ENCODE results near the gene IL1RAPL2.

IL1RAPL2 gene

DNA sequence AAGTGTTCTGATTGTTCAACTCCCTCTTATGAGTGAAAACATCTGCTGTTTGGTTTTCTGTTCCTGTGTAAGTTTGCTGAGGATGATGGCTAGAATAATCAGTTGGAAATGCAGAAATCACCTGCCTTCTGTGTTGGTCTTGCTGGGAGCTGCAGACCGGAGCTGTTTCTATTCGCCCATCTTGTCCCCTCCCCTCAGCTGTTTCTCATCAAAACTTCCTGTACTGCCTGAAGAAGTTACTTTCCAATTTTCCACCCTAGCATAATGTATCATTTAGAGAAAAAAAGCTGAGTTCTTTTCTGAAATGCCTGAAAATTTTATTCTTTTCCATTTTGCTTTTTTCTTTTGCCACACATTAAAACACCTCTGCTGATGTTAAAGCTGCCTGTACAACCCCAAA lies 486.9 kb downstream of the IL1RAPL2 start:
- no peak for TF ChIP-seq RARB (CRISPR knock-in tag; IDR thresholded peaks at IDR 0.05)
- TF ChIP-seq, protein P1, sequence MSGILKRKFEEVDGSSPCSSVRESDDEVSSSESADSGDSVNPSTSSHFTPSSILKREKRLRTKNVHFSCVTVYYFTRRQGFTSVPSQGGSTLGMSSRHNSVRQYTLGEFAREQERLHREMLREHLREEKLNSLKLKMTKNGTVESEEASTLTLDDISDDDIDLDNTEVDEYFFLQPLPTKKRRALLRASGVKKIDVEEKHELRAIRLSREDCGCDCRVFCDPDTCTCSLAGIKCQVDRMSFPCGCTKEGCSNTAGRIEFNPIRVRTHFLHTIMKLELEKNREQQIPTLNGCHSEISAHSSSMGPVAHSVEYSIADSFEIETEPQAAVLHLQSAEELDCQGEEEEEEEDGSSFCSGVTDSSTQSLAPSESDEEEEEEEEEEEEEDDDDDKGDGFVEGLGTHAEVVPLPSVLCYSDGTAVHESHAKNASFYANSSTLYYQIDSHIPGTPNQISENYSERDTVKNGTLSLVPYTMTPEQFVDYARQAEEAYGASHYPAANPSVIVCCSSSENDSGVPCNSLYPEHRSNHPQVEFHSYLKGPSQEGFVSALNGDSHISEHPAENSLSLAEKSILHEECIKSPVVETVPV (CRISPR knock-in tag; IDR thresholded peaks at IDR 0.05) = no peak
- no peak for ATAC-seq

DNA sequence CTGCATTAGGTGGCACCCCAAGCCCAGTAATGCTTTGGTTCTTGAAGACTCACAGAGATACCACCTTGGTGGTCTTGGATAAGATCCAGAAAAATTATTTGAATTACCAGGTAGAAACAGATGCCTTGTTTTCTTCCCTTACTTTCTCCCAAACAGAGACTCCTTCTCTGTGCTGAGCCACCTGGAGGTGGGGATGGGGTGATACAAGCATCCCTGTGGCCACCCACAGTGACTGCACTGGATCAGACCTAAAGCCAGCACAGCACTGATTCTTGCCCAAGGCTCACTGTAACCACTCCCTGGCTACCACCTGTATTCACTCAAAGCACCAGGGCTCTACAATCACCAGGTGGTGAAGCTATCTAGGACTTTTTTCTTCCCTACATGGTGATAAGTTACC lies 497.7 kb downstream of the IL1RAPL2 start:
- no peak for TF ChIP-seq OSR1 (CRISPR knock-in tag; IDR thresholded peaks at IDR 0.05)
- TF ChIP-seq BACH2 (CRISPR knock-in tag; IDR thresholded peaks at IDR 0.05; ENCODE audit: borderline replicate concordance) = no peak
- TF ChIP-seq ZFP3 (CRISPR knock-in tag; IDR thresholded peaks at IDR 0.05) = no peak
- TF ChIP-seq ZFP30 (CRISPR knock-in tag; IDR thresholded peaks at IDR 0.05) = no peak
- TF ChIP-seq TCF4 (CRISPR knock-in tag; IDR thresholded peaks at IDR 0.05; ENCODE audit: borderline replicate concordance) = no peak
- TF ChIP-seq ESRRG (CRISPR knock-in tag; IDR thresholded peaks at IDR 0.05) = no peak
- no peak for ATAC-seq

DNA sequence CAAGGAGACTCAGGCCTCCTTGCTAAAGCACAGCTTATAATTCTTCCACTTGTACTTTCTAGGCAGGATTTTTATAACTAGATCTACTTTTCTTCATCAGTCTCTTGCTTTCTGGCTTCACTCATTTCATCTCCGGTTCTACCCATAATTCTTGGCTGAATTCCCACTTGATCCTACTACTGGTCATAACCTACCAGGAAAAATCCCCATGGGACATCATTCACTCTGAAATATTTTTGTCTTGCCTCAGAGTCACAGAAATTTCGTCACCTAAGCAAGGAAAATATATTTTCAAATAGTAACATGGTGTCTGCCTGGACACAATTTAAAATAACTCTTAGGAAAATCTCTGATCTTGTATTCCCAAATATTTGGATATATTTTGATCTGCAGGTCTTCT lies 532.2 kb downstream of the IL1RAPL2 start:
- no peak for TF ChIP-seq ARNTL (CRISPR knock-in tag; IDR thresholded peaks at IDR 0.05; ENCODE audit: borderline replicate concordance, low read depth)
- no peak for TF ChIP-seq ZNF70 (CRISPR knock-in tag; IDR thresholded peaks at IDR 0.05)
- no peak for TF ChIP-seq PPARA (CRISPR knock-in tag; IDR thresholded peaks at IDR 0.05; ENCODE audit: borderline replicate concordance)
- no peak for TF ChIP-seq ISL1 (CRISPR knock-in tag; IDR thresholded peaks at IDR 0.05)
- no peak for TF ChIP-seq GLIS3 (CRISPR knock-in tag; IDR thresholded peaks at IDR 0.05)
- no peak for TF ChIP-seq ZNF8 (CRISPR knock-in tag; IDR thresholded peaks at IDR 0.05)
- TF ChIP-seq ZC3H10 (CRISPR knock-in tag; IDR thresholded peaks at IDR 0.05) = no peak
- TF ChIP-seq, protein P2, sequence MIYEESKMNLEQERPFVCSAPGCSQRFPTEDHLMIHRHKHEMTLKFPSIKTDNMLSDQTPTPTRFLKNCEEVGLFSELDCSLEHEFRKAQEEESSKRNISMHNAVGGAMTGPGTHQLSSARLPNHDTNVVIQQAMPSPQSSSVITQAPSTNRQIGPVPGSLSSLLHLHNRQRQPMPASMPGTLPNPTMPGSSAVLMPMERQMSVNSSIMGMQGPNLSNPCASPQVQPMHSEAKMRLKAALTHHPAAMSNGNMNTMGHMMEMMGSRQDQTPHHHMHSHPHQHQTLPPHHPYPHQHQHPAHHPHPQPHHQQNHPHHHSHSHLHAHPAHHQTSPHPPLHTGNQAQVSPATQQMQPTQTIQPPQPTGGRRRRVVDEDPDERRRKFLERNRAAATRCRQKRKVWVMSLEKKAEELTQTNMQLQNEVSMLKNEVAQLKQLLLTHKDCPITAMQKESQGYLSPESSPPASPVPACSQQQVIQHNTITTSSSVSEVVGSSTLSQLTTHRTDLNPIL (CRISPR knock-in tag; IDR thresholded peaks at IDR 0.05; ENCODE audit: low read depth) = no peak
- no peak for TF ChIP-seq SNAI2 (CRISPR knock-in tag; IDR thresholded peaks at IDR 0.05)
- TF ChIP-seq, protein P1 (CRISPR knock-in tag; IDR thresholded peaks at IDR 0.05) = no peak
- no peak for TF ChIP-seq ESRRG (CRISPR knock-in tag; IDR thresholded peaks at IDR 0.05)
- TF ChIP-seq RARB (CRISPR knock-in tag; IDR thresholded peaks at IDR 0.05) = no peak
- TF ChIP-seq, protein P3, sequence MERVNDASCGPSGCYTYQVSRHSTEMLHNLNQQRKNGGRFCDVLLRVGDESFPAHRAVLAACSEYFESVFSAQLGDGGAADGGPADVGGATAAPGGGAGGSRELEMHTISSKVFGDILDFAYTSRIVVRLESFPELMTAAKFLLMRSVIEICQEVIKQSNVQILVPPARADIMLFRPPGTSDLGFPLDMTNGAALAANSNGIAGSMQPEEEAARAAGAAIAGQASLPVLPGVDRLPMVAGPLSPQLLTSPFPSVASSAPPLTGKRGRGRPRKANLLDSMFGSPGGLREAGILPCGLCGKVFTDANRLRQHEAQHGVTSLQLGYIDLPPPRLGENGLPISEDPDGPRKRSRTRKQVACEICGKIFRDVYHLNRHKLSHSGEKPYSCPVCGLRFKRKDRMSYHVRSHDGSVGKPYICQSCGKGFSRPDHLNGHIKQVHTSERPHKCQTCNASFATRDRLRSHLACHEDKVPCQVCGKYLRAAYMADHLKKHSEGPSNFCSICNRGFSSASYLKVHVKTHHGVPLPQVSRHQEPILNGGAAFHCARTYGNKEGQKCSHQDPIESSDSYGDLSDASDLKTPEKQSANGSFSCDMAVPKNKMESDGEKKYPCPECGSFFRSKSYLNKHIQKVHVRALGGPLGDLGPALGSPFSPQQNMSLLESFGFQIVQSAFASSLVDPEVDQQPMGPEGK (CRISPR knock-in tag; IDR thresholded peaks at IDR 0.05; ENCODE audit: borderline replicate concordance) = no peak
- no peak for TF ChIP-seq ZFP3 (CRISPR knock-in tag; IDR thresholded peaks at IDR 0.05)
- no peak for TF ChIP-seq BACH2 (CRISPR knock-in tag; IDR thresholded peaks at IDR 0.05; ENCODE audit: borderline replicate concordance)
- ATAC-seq = no peak

DNA sequence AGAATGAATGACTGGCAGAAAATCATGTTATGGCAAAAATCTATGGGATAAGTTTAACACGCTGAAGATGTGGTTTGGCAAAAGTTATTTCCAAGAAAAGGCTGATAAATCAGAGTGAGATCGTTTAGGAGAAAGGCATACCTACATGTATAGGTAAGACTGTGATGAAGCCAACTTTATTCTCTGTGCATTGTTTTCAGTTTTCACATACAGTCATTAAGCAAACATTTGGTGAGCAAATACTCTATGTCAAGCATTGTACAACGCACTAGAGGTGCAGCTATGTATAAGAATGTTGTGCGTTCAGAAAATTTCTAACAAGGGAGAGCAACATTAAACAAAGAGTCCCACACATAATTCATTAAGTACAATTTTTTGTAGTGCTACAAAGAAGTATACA lies 532.8 kb downstream of the IL1RAPL2 start:
- ATAC-seq = no peak
- TF ChIP-seq ESRRG (CRISPR knock-in tag; IDR thresholded peaks at IDR 0.05) (no peak), ISL1 (CRISPR knock-in tag; IDR thresholded peaks at IDR 0.05) (no peak), ZNF565 (CRISPR knock-in tag; conservative IDR thresholded peaks at IDR 0.05; ENCODE audit: low read depth) (no peak), ZNF70 (CRISPR knock-in tag; IDR thresholded peaks at IDR 0.05) (no peak), ZFP30 (CRISPR knock-in tag; IDR thresholded peaks at IDR 0.05) (no peak), OSR1 (CRISPR knock-in tag; IDR thresholded peaks at IDR 0.05) (no peak), TCF4 (CRISPR knock-in tag; IDR thresholded peaks at IDR 0.05; ENCODE audit: borderline replicate concordance) (no peak), ZC3H10 (CRISPR knock-in tag; IDR thresholded peaks at IDR 0.05) (no peak), ARNTL (CRISPR knock-in tag; IDR thresholded peaks at IDR 0.05; ENCODE audit: borderline replicate concordance, low read depth) (no peak), ZNF8 (CRISPR knock-in tag; IDR thresholded peaks at IDR 0.05) (no peak), BACH2 (CRISPR knock-in tag; IDR thresholded peaks at IDR 0.05; ENCODE audit: borderline replicate concordance) (no peak), RARB (CRISPR knock-in tag; IDR thresholded peaks at IDR 0.05) (no peak)
- TF ChIP-seq, protein P4, sequence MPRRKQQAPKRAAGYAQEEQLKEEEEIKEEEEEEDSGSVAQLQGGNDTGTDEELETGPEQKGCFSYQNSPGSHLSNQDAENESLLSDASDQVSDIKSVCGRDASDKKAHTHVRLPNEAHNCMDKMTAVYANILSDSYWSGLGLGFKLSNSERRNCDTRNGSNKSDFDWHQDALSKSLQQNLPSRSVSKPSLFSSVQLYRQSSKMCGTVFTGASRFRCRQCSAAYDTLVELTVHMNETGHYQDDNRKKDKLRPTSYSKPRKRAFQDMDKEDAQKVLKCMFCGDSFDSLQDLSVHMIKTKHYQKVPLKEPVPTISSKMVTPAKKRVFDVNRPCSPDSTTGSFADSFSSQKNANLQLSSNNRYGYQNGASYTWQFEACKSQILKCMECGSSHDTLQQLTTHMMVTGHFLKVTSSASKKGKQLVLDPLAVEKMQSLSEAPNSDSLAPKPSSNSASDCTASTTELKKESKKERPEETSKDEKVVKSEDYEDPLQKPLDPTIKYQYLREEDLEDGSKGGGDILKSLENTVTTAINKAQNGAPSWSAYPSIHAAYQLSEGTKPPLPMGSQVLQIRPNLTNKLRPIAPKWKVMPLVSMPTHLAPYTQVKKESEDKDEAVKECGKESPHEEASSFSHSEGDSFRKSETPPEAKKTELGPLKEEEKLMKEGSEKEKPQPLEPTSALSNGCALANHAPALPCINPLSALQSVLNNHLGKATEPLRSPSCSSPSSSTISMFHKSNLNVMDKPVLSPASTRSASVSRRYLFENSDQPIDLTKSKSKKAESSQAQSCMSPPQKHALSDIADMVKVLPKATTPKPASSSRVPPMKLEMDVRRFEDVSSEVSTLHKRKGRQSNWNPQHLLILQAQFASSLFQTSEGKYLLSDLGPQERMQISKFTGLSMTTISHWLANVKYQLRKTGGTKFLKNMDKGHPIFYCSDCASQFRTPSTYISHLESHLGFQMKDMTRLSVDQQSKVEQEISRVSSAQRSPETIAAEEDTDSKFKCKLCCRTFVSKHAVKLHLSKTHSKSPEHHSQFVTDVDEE (CRISPR knock-in tag; IDR thresholded peaks at IDR 0.05) = no peak
- TF ChIP-seq, protein P1 (CRISPR knock-in tag; IDR thresholded peaks at IDR 0.05) = no peak
